ENCODE measurements around the gene CDH16.

DNA sequence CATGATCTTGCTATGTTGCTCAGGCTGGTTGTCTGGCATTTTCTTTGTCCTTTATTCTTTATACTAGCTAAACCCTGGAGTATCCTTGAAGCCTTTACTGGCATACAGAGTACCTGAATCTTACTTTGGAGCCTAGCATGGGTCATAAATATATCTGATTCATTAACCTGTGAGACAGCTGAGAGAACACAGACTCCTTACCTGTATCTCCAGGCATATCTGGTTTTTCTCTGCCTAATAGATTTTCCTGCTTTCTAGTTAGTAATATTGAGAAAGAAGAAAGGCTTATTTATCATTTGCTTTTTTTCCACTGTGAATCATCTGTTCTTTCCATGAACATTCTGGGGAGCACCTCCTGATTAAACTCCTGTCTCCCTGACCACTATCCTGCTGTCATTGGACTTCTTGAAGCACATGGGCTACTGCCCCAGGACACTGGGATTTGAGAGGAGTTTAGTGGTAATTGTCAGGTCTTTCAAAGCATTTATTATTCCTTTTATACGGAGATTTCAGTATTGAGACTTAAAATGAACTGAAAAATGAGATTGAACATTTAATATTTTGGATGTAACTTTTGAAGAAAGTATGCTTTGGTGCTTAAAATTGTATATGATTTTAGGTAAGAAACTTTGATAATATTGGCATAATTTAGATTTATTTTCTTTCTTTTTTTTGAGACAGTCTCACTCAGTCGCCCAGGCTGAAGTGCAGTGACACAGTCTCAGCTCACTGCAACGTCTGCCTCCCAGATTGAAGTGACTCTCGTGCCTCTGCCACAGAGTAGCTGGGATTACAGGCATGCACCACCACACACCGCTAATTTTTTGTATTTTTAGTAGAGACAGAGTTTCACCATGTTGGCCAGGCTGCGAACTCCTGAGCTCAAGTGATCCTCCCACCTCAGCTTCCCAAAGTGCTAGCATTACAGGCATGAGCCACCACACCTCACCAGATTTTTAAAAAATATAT lies 29.8 kb downstream of the CDH16 start:
- TF ChIP-seq, protein P1, sequence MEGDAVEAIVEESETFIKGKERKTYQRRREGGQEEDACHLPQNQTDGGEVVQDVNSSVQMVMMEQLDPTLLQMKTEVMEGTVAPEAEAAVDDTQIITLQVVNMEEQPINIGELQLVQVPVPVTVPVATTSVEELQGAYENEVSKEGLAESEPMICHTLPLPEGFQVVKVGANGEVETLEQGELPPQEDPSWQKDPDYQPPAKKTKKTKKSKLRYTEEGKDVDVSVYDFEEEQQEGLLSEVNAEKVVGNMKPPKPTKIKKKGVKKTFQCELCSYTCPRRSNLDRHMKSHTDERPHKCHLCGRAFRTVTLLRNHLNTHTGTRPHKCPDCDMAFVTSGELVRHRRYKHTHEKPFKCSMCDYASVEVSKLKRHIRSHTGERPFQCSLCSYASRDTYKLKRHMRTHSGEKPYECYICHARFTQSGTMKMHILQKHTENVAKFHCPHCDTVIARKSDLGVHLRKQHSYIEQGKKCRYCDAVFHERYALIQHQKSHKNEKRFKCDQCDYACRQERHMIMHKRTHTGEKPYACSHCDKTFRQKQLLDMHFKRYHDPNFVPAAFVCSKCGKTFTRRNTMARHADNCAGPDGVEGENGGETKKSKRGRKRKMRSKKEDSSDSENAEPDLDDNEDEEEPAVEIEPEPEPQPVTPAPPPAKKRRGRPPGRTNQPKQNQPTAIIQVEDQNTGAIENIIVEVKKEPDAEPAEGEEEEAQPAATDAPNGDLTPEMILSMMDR (IDR thresholded peaks at IDR 0.05), result no peak
- no peak for TF ChIP-seq POLR2A (IDR thresholded peaks at IDR 0.05)

All from sigmoid colon (tissue), 3 donors.